Panc1 (cell line): ENCODE results near the gene NFIC. TPM values are rescaled to one million over a fixed set of nuclear protein-coding genes. Genes with fewer than 3 reads are reported as not detected.

Experiments used
- ATAC-seq: fragments of 200-7000 bp; cut with Tn5 transposase; 2 replicates; pipeline ENCODE4 v1.9.1; 2020; ENCODE audit warnings: mild to moderate bottlenecking, moderate library complexity
- BruUV-seq: library from RNA; stranded (reverse); fragments of 400-500 nt; replicated peaks from 2 replicates; lab custom pipeline; 2021; lab: Mats Ljungman, UMichigan
- CTCF ChIA-PET: fragments of 300-600 bp; sonication (Branson Sonifier 250); formaldehyde crosslinking; loops from one replicate; lab custom pipeline; 2022; ENCODE audit warnings: antibody characterized with exemption; lab: Charles Lee
- POLR2A ChIA-PET: fragments of 300-600 bp; sonication (Branson Sonifier 250); formaldehyde crosslinking; loops from one replicate; lab custom pipeline; 2022; ENCODE audit warnings: antibody characterized with exemption; lab: Charles Lee
- DNase-seq: peaks from one replicate; pipeline ENCODE4 v3.0.0-alpha.2; 2010; ENCODE audit warnings: low read depth, low spot score
- H3K27ac ChIP-seq: 2 replicates; pipeline ENCODE4 v1.5.1; 2011; ENCODE audit warnings: mild to moderate bottlenecking, low read length, inconsistent platforms
- H3K27me3 ChIP-seq: fragments of 200-500 bp; sonication (Bioruptor generic); 2 replicates; pipeline ENCODE4 v1.6.0; 2014; ENCODE audit warnings: low read length, inconsistent platforms; ENCODE audit not compliant: control insufficient read depth, insufficient read depth
- H3K36me3 ChIP-seq: fragments of 200-500 bp; sonication (Bioruptor generic); 2 replicates; pipeline ENCODE4 v1.5.1; 2014; ENCODE audit warnings: inconsistent platforms, mild to moderate bottlenecking, low read length, moderate library complexity; ENCODE audit not compliant: control insufficient read depth, insufficient read depth
- H3K4me1 ChIP-seq: 2 replicates; pipeline ENCODE4 v1.5.1; 2011; ENCODE audit warnings: inconsistent platforms, mild to moderate bottlenecking, low read length, moderate library complexity; ENCODE audit not compliant: control insufficient read depth, insufficient read depth
- H3K4me3 ChIP-seq, 2 experiments: 2 replicates each; pipeline ENCODE4 v1.5.1; 2011 to 2012; ENCODE audit warnings: low read depth in 2 of 2, low read length in 2 of 2, mild to moderate bottlenecking in 2 of 2, inconsistent platforms in 1 of 2, moderate library complexity in 1 of 2
- H3K9me3 ChIP-seq: fragments of 200-500 bp; sonication (Bioruptor generic); 2 replicates; pipeline ENCODE4 v1.5.1; 2014; ENCODE audit warnings: low read depth, mild to moderate bottlenecking, inconsistent platforms, low read length, moderate library complexity; ENCODE audit not compliant: control insufficient read depth, insufficient read depth
- CTCF ChIP-seq: fragments of 450-650 bp; IDR thresholded peaks from 2 replicates; pipeline ENCODE4 v1.5.1; 2017; ENCODE audit warnings: mild to moderate bottlenecking
- POLR2AphosphoS5 ChIP-seq: IDR thresholded peaks from 2 replicates; pipeline ENCODE4 v1.6.1; 2012; ENCODE audit warnings: mild to moderate bottlenecking, low read depth, low read length, moderate library complexity
- REST ChIP-seq, 2 experiments: IDR thresholded peaks; 2 replicates each; pipeline ENCODE4 v1.6.1; 2011 to 2012; ENCODE audit warnings: low read depth in 2 of 2, control low read depth in 1 of 2, low read length in 1 of 2, mild to moderate bottlenecking in 1 of 2, moderate library complexity in 1 of 2; ENCODE audit not compliant: insufficient read depth in 1 of 2
- SIN3A ChIP-seq: IDR thresholded peaks from 2 replicates; pipeline ENCODE4 v1.6.1; 2012; ENCODE audit warnings: low read depth, mild to moderate bottlenecking, low read length, moderate library complexity, borderline replicate concordance; ENCODE audit not compliant: insufficient read depth
- TCF7L2 ChIP-seq: IDR thresholded peaks from 2 replicates; pipeline ENCODE4 v1.6.1; 2011; ENCODE audit warnings: mild to moderate bottlenecking, low read depth, low read length, inconsistent platforms
- in situ Hi-C: cut with HindIII; loops from 2 replicates; pipeline ENCODE4 v1.10.0; 2016; ENCODE audit warnings: low sequenced_read_pairs, low pct_unique_long_range_greater_than_20kb
- intact Hi-C: fragments of 100-400 bp; cut with micrococcal nuclease; formaldehyde crosslinking; loops from one replicate; pipeline ENCODE4 v1.10.0; 2022; ENCODE audit not compliant: unreplicated experiment
- total RNA-seq: library from RNA; stranded (reverse); gene quantifications from one replicate; pipeline ENCODE4 v1.2.1, GENCODE V29; 2021; ENCODE audit not compliant: unreplicated experiment

The NFIC gene
- total RNA-seq, 1 experiment from 2014 or later, result 120 TPM

DNA sequence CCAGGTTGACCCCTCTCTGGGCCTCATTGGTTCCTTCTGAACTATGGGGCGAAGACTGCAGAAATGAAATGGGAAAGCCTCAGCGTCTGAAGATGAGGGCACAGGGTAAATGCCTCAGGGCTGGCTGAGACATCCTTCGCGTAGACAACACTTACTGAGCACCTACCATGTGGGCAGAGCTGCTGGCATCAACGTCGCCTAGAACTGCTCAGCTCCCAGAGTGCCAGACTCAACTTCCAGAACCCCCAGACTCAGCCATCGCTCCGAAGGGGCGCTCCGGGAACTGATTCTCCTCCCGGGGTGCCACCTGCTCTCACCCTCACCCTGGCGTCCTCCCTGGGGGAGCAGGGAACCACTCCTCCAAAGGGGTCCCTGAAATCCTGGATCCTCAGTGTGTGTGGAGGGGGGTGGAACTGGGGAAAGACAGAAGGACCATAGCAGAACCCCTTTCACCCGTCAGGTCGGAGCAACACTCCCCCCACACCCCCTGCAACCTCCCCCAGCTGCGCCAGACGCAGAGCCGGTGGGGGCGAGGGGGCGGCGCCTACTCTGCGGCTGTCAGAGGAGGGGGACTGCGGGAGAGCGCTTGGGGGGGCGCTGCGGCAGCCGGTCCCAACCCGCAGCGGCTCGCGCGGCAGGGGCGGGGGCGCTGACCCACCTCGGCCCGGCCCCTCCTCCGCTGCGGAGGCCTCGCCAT, 8.2 kb upstream of the NFIC start:
- ChIA-PET POLR2A (no interaction called here), CTCF (interaction anchor here (0.6 kb wide), 1 partner anchor 112 kb away, joined by 3 read pairs; no protein-coding TSS in a partner anchor)
- Histone ChIP-seq H3K27ac (peak overlapping the region; percentile 48; the same call in 1 of the 2 replicates), H3K27me3 (no peaks in the 10 kb centered on the region), H3K4me3 (peak overlapping the region; percentile 48 to 57), H3K9me3 (no peaks in the 10 kb centered on the region), H3K36me3 (no peaks in the 10 kb centered on the region), H3K4me1 (peaks cover 11% of the 10 kb centered on the region)
- intact Hi-C loops, result no loop called here
- DNase-seq (no peak), ATAC-seq (no peak)
- TF ChIP-seq TCF7L2, result no peak
- no peak for TF ChIP-seq SIN3A
- no peak for TF ChIP-seq POLR2AphosphoS5
- TF ChIP-seq REST (IDR thresholded peaks at IDR 0.05; ENCODE audit: insufficient read depth in 1 of 2, low read depth in 2 of 2, low read length in 1 of 2), result no peak
- TF ChIP-seq CTCF, result no peak
- no TSS peak for BruUV-seq
- in situ Hi-C loops, result no loop called here

DNA sequence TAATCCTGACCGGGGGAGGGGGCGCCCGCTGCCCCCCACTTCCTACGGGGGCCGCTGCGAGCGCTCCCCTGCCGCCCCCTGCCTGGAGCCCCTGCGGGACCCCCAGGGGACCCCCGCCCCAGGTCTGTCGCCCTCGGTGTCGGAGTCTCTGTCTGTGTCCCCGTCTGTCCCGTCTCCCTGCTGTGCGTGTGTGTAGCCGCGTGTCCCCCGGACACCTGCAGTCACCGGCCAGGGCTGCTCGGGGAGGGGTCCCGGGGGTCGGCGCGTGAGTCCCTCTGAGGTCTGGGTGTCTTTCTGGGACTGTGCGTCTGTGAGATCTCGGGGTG, 7.7 kb upstream of the NFIC start:
- Histone ChIP-seq H3K27me3 (no peaks in the 10 kb centered on the region), H3K4me3 (peak overlapping the region; percentile 48 to 57), H3K36me3 (no peaks in the 10 kb centered on the region), H3K9me3 (no peaks in the 10 kb centered on the region), H3K27ac (peak overlapping the region; percentile 69), H3K4me1 (peaks cover 15% of the 10 kb centered on the region)
- intact Hi-C loops (no loop called here), in situ Hi-C loops (no loop called here)
- ChIA-PET POLR2A (no interaction called here), CTCF (interaction anchor here (0.6 kb wide), 1 partner anchor 111 kb away, joined by 3 read pairs; no protein-coding TSS in a partner anchor)
- TF ChIP-seq REST (IDR thresholded peaks at IDR 0.05; ENCODE audit: insufficient read depth in 1 of 2, low read depth in 2 of 2, low read length in 1 of 2), result no peak
- TF ChIP-seq TCF7L2, result no peak
- no peak for TF ChIP-seq CTCF
- no peak for TF ChIP-seq POLR2AphosphoS5
- TF ChIP-seq SIN3A, result no peak
- ATAC-seq, result no peak; the same call in 1 of the 2 replicates
- BruUV-seq, result no TSS peak
- DNase-seq, result no peak
